Activated CD4-positive, alpha-beta memory T cell treated with anti-CD3 and anti-CD28 coated beads, Interleukin-2, amount 10 ng/mL, durations not matched to agents 7 days and 5 days (primary cell): ENCODE results near the gene MECR. TPM values are rescaled to one million over a fixed set of nuclear protein-coding genes. Genes with fewer than 3 reads are reported as not detected.
A peak's percentile ranks its signal among the peaks of the same experiment; 100 is the strongest.

Experiments
- CTCF ChIA-PET: fragments of 350-600 bp; sonication (Branson Sonifier 250); formaldehyde crosslinking; loops from one replicate; lab custom pipeline; 2021; ENCODE audit warnings: antibody characterized with exemption, inconsistent platforms; lab: Charles Lee
- POLR2A ChIA-PET: fragments of 350-600 bp; sonication (Branson Sonifier 250); formaldehyde crosslinking; loops from one replicate; lab custom pipeline; 2021; ENCODE audit warnings: antibody characterized with exemption; lab: Charles Lee
- DNase-seq: peaks from one replicate; pipeline ENCODE4 v3.0.0-alpha.2; 2020
- H3K27ac Mint-ChIP-seq: one replicate; pipeline ENCODE4 v1.8.0; 2021; ENCODE audit warnings: mild to moderate bottlenecking, mixed read lengths
- H3K27me3 Mint-ChIP-seq: one replicate; pipeline ENCODE4 v1.8.0; 2021; ENCODE audit warnings: mixed read lengths
- H3K36me3 Mint-ChIP-seq: one replicate; pipeline ENCODE4 v1.8.0; 2021; ENCODE audit warnings: low read depth, mixed read lengths
- H3K4me1 Mint-ChIP-seq: one replicate; pipeline ENCODE4 v1.8.0; 2021; ENCODE audit warnings: mixed read lengths
- H3K4me3 Mint-ChIP-seq: one replicate; pipeline ENCODE4 v1.8.0; 2021; ENCODE audit warnings: mild to moderate bottlenecking, mixed read lengths
- H3K9me3 Mint-ChIP-seq: one replicate; pipeline ENCODE4 v1.8.0; 2021; ENCODE audit warnings: mixed read lengths
- total RNA-seq, 2 experiments: library from RNA; stranded (reverse); gene quantifications; one replicate each; pipeline ENCODE4 v1.2.3, GENCODE V29; 2021

MECR gene
- total RNA-seq, 2 experiments from 2014 or later: 13.9 to 17.6 TPM

DNA sequence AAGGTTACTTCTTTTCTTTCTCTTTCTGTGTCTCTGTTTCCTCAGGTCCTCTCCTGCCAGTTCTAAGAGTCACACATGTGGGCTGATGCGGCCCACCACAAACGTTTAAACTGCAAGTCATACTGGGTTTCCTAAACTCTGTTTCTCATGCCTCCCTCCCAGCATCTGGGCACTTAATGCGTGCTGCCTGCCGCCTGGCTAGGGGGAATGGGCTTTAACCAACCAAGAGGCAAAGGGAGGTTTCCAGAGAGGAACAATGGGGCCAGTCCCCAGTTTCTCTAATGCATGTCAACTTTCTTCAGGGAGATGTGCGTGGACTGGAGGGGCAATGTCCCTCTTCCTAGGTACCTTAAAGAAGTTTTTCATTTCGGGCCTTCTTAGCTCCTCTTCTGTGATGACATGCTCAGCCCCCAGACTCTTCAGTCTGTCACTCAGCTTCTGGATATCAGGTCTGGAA, 29.1 kb downstream of the MECR start:
- Mint-ChIP-seq H3K36me3 (peaks cover 9% of the 10 kb centered on the region), H3K4me3 (no peak overlapping the region), H3K27me3 (no peaks in the 10 kb centered on the region), H3K4me1 (peaks cover 6% of the 10 kb centered on the region), H3K27ac (no peak overlapping the region), H3K9me3 (no peaks in the 10 kb centered on the region)
- CTCF ChIA-PET: interaction anchor here (1.0 to 8.5 kb wide), 14 partner anchors 13 to 417 kb away, joined by 3 to 171 read pairs (median 8); partner anchors contain the start of genes SRSF4 and TMEM200B
- no peak for DNase-seq
- POLR2A ChIA-PET: interaction anchor here (1.0 to 3.6 kb wide), 3 partner anchors 19 to 320 kb away, joined by 3 to 34 read pairs (median 4); partner anchors contain the start of gene SRSF4

DNA sequence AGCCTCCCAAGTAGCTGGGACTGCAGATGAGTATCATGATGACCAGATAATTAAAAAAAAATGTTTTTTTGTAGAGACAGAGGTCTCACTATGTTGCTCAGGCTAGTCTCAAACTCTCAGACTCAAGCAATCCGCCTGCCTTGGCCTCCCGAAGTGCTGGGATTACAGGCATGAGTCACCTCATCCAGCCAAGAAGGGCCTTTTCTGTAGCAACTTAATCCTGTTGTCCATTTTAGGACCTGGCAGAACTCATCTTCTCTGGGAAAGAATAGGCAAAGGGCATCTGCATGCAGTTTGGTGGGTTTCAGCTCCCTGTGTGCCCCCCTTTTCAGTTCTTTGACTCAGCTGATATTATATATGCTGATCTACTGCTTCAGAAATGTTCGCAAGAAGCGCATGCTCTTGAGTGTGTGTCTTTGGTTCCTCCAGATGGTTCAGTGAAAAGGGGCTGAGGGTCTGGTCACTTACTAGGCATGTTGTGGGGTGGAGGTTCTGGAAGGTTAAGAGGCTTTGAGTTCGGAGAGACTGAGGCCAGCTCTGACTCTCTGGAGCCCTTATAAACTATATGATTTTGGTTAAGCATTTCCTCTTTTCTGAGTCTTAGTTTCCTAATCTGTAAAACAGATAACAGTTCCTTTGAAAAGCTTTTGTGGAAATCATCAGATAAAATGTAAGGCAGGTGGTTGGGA, 29.7 kb downstream of the MECR start:
- ChIA-PET POLR2A (interaction anchor here (1.8 to 3.6 kb wide), 2 partner anchors 19 to 316 kb away, joined by 4 to 34 read pairs; partner anchors contain the start of gene SRSF4), CTCF (interaction anchor here (1.5 to 8.5 kb wide), 5 partner anchors 20 to 320 kb away, joined by 3 to 171 read pairs (median 26); partner anchors contain the start of gene SRSF4)
- no peaks in the 10 kb centered on the region for H3K9me3 Mint-ChIP-seq
- H3K27ac Mint-ChIP-seq: no peak overlapping the region
- DNase-seq: no peak
- H3K4me1 Mint-ChIP-seq: peaks cover 6% of the 10 kb centered on the region
- H3K4me3 Mint-ChIP-seq: no peak overlapping the region
- no peaks in the 10 kb centered on the region for H3K27me3 Mint-ChIP-seq
- H3K36me3 Mint-ChIP-seq: peaks cover 9% of the 10 kb centered on the region

DNA sequence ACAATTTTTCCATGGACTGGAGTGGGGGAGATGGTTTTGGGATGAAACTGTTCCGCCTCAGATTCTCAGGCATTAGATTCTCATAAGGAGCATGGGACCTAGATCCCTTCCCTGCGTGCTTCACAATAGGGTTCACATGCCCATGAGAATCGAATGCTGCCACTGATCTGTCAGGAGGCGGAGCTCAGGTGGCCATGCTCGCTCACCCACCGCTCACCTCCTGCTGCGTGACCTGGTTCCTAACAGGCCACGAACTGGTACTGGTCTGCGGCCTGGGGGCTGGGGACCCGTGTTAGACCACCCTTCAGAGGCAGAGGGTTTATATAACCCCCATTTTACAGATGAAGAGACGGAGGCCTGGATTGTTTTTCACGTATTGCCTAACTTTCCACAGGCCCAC, 32.7 kb downstream of the MECR start:
- no peak overlapping the region for H3K4me3 Mint-ChIP-seq
- H3K27ac Mint-ChIP-seq: no peak overlapping the region
- no peaks in the 10 kb centered on the region for H3K27me3 Mint-ChIP-seq
- peaks cover 9% of the 10 kb centered on the region for H3K36me3 Mint-ChIP-seq
- ChIA-PET CTCF (interaction anchor here (0.7 to 8.5 kb wide), 14 partner anchors 8 to 317 kb away, joined by 3 to 171 read pairs (median 3); partner anchors contain the start of gene SRSF4), POLR2A (interaction anchor here (0.9 to 4.7 kb wide), 8 partner anchors 11 to 549 kb away, joined by 3 to 44 read pairs (median 4); partner anchors contain the start of genes RNU11 and SRSF4)
- H3K4me1 Mint-ChIP-seq: peaks cover 6% of the 10 kb centered on the region
- H3K9me3 Mint-ChIP-seq: no peaks in the 10 kb centered on the region
- no peak for DNase-seq

DNA sequence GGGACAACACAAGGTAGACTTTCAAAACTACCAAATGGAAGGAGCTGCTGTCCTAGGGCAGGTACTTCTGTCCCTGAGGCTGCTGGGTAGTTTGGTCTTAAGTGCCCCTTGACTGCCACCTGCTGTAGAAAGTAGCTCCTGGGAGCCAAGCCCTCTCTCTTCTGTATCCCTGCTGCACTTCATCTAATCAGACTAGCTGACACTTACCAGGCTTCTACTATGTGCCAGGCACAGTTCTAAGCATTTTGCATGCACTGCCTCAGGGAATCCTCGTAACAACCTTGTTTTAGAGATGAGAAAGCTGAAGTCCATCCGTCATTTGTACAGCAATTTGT, 33.2 kb downstream of the MECR start:
- Mint-ChIP-seq H3K27me3 (no peaks in the 10 kb centered on the region), H3K36me3 (peaks cover 11% of the 10 kb centered on the region), H3K27ac (no peak overlapping the region), H3K9me3 (no peaks in the 10 kb centered on the region), H3K4me3 (no peak overlapping the region), H3K4me1 (peaks cover 3% of the 10 kb centered on the region)
- POLR2A ChIA-PET: interaction anchor here (0.9 to 4.7 kb wide), 8 partner anchors 10 to 549 kb away, joined by 3 to 44 read pairs (median 4); partner anchors contain the start of genes RNU11 and SRSF4
- peak; percentile 60 for DNase-seq
- CTCF ChIA-PET: interaction anchor here (0.7 to 8.5 kb wide), 15 partner anchors 9 to 317 kb away, joined by 3 to 171 read pairs (median 3); partner anchors contain the start of gene SRSF4

DNA sequence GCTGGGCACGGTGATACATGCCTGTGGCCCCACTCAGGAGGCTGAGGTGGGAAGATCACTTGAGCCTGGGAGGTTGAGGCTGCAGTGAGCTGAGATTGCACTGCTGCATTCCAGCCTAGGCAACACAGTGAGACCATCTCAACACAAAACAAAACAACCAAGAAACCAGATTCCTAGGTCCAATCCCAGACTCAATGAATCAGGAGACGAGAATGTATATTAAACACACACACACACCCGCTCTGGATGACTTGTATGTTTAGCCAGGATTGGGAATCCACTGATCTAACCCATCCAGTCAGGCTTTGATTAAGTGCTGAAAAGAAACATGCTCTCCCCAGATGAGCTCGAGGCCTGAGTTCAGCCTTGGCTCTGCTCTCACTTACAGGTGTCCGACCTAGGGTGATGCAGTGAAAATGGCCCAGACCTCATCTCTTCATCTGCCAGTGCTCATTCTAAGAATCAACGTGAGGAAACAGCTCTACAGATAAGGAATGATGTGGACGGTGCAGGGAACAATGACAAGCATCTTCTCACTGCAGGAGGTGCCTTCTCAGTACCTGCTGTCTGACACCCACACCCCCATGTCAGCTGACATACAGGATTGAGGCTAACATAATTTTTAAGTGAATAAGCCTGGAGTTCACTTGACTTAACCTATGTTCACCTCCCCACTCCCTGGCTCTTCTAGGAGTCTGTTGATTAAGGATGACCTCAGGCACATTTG, 33.7 kb downstream of the MECR start:
- CTCF ChIA-PET: interaction anchor here (0.7 to 8.5 kb wide), 15 partner anchors 9 to 316 kb away, joined by 3 to 171 read pairs (median 3); partner anchors contain the start of gene SRSF4
- Mint-ChIP-seq H3K27ac (no peak overlapping the region), H3K4me1 (no peaks in the 10 kb centered on the region), H3K27me3 (no peaks in the 10 kb centered on the region), H3K4me3 (no peak overlapping the region), H3K36me3 (peaks cover 11% of the 10 kb centered on the region), H3K9me3 (no peaks in the 10 kb centered on the region)
- POLR2A ChIA-PET: interaction anchor here (0.9 to 4.7 kb wide), 8 partner anchors 10 to 548 kb away, joined by 3 to 44 read pairs (median 4); partner anchors contain the start of genes RNU11 and SRSF4
- no peak for DNase-seq

DNA sequence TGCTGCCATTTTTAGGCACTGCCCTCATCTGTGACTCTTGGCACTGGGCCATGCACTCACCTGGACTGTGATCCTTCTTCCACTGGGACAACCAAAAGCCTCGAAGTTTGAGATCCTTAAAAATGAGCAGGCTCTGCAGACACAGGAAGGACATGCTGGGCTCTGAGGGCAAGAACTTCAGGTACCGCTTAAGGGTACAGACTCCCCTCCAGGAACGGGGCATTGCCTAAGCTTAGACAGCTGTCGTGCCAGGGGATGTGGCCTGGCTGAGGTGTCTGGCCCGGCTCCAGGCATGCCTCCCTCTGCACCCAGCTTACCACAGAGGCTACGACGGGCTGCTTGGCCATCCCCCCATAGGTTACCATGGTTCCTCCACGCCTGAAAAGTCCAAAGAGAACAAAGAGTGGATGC, 34.8 kb downstream of the MECR start:
- Mint-ChIP-seq H3K27me3 (no peaks in the 10 kb centered on the region), H3K36me3 (peaks cover 9% of the 10 kb centered on the region), H3K9me3 (no peaks in the 10 kb centered on the region), H3K4me3 (no peak overlapping the region), H3K27ac (no peak overlapping the region), H3K4me1 (no peaks in the 10 kb centered on the region)
- ChIA-PET CTCF (interaction anchor here (1.4 to 8.5 kb wide), 2 partner anchors 14 to 315 kb away, joined by 3 to 171 read pairs; partner anchors contain the start of gene SRSF4), POLR2A (interaction anchor here (4.7 kb wide), 1 partner anchor 14 kb away, joined by 44 read pairs; the partner anchor contains the start of gene SRSF4)
- no peak for DNase-seq

DNA sequence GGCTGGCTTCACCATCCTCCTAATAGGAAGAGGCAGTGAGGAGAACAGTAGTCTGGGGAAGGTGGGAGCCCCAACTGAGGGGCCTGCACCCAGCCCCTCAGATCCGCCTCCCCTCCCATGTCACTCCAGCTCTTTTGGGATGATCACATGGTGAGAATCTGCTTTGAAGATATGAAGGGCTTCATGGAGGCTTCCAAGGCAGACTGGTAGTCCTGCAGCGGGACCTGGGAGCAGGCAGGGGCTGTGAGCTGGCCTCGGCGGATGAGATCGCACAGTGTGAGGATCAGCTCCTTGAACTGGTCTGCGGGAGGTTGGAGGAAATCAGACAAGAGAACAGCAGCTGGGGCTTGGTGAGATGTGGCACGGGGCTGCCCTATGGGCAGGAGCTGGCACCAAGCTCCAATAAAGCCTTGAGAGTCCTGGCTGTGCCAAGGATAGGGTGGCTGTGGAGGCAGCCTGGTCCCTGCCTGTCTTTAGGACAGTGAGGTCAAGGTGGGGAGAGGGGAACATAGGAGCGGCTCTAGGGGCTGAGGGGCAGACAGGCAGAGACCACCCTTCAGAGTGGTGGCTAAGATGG, 36.8 kb downstream of the MECR start:
- Mint-ChIP-seq H3K36me3 (peaks cover 5% of the 10 kb centered on the region), H3K27me3 (no peaks in the 10 kb centered on the region), H3K4me1 (no peaks in the 10 kb centered on the region), H3K9me3 (no peaks in the 10 kb centered on the region), H3K4me3 (no peak overlapping the region), H3K27ac (no peak overlapping the region)
- no peak for DNase-seq
- CTCF ChIA-PET: no interaction called here
- POLR2A ChIA-PET: interaction anchor here (1.8 to 2.9 kb wide), 2 partner anchors 10 to 13 kb away, joined by 4 to 16 read pairs; partner anchors contain the start of gene SRSF4

DNA sequence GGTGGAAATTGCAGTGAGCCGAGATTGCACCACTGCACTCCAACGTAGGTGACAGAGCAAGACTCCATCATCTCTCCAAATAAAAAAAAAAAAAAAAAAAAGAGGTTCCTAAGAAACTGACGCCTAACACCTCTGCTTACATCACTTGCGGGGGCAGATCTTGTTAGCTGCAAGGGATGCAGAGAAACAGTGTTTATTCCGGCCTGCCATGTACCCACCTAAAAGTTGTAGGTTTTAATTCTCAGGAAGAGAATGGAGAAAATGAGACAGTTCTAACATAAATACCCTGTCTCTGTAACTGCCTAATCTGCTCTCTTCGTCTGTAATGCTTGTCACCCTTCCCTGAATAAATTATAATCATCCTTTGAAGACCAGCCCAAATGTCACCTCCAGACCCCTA, 40.0 kb downstream of the MECR start:
- Mint-ChIP-seq H3K36me3 (peaks cover 3% of the 10 kb centered on the region), H3K9me3 (no peaks in the 10 kb centered on the region), H3K4me1 (no peaks in the 10 kb centered on the region), H3K27me3 (no peaks in the 10 kb centered on the region), H3K27ac (no peak overlapping the region), H3K4me3 (no peak overlapping the region)
- DNase-seq: no peak
- ChIA-PET CTCF (interaction anchor here (0.7 to 2.0 kb wide), 2 partner anchors 9 to 862 kb away, joined by 3 to 5 read pairs; partner anchors contain the start of gene SRSF4), POLR2A (interaction anchor here (2.2 kb wide), 1 partner anchor 9 kb away, joined by 10 read pairs; the partner anchor contains the start of gene SRSF4)

DNA sequence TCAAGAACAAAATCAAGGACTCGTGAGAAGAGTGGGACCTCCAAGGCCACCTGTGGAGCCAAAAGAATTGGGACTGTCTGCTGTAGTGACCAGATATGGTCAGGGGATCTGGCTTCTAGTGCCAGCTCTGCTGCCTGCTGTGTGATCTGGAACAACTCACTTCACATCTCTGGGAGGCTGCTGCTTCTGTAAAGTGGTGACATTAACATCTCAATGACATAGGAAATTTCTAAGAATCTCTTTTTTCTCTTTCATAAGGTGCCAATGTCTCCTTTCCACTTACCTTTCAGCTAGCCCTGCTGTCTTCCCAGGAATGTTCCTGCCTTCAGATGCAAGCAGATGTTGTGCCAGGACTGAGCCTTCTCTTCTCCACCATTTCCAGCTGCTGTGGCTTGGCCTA, 44.0 kb downstream of the MECR start:
- Mint-ChIP-seq H3K36me3 (no peaks in the 10 kb centered on the region), H3K27ac (no peak overlapping the region), H3K9me3 (no peaks in the 10 kb centered on the region), H3K4me3 (no peak overlapping the region), H3K4me1 (peaks cover 17% of the 10 kb centered on the region), H3K27me3 (no peaks in the 10 kb centered on the region)
- ChIA-PET CTCF (no interaction called here), POLR2A (interaction anchor here (1.0 kb wide), 1 partner anchor 11 kb away, joined by 3 read pairs; no protein-coding TSS in a partner anchor)
- DNase-seq: no peak

DNA sequence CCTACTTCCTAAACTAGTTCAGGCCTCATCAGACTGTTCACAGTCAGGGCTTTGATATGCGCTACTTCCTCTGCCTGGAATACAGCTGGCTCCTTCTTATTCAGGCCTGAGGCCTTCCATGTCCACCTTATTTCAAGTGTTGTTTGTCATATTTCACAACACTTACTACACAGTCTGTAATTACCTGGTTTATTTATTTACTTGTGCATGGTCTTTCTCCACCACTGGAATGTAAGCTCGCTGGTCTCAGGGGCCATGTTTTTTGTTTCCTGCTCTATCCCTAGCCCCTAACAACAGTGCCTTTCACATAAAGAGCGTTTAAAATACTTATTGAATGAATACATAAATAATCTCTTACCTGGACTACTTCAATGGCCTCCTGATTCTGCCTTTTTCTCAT, 44.5 kb downstream of the MECR start:
- Mint-ChIP-seq H3K27me3 (no peaks in the 10 kb centered on the region), H3K4me1 (peaks cover 17% of the 10 kb centered on the region), H3K27ac (no peak overlapping the region), H3K9me3 (no peaks in the 10 kb centered on the region), H3K36me3 (no peaks in the 10 kb centered on the region), H3K4me3 (no peak overlapping the region)
- no peak for DNase-seq
- ChIA-PET POLR2A (no interaction called here), CTCF (interaction anchor here (1.2 kb wide), 1 partner anchor 11 kb away, joined by 3 read pairs; no protein-coding TSS in a partner anchor)

DNA sequence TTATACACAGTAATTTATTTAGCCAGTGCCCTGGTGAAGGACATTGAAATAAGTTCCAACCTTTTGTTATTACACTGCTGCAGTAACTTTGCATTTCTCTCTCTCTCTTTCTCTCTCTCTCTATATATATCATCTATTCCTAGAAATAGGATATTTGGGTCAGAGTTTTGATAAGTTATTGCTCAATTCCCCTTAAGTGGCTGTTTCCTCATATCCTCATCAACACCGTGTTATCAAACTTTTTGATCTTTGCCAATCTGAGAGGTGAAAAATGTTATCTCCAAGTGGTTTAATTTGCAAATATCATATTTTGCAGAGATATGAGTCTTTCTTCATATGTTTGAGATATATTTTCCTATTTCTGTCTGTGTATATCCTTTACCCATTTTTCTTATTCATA, 47.4 kb downstream of the MECR start:
- DNase-seq: no peak
- H3K4me3 Mint-ChIP-seq: no peak overlapping the region
- H3K36me3 Mint-ChIP-seq: peaks cover 26% of the 10 kb centered on the region
- CTCF ChIA-PET: interaction anchor here (1.8 to 6.5 kb wide), 5 partner anchors 14 to 447 kb away, joined by 4 to 72 read pairs (median 20); partner anchors contain the start of gene YTHDF2
- no peak overlapping the region for H3K27ac Mint-ChIP-seq
- peaks cover 36% of the 10 kb centered on the region for H3K4me1 Mint-ChIP-seq
- H3K27me3 Mint-ChIP-seq: no peaks in the 10 kb centered on the region
- no peaks in the 10 kb centered on the region for H3K9me3 Mint-ChIP-seq
- POLR2A ChIA-PET: interaction anchor here (1.5 to 6.1 kb wide), 5 partner anchors 11 to 536 kb away, joined by 4 to 108 read pairs (median 34); no protein-coding TSS in a partner anchor
